A549 (cell line): ENCODE results near the gene CHD6. TPM values are rescaled to one million over a fixed set of nuclear protein-coding genes. Genes with fewer than 3 reads are reported as not detected.

Experiments
- ATAC-seq, 2 experiments: fragments of 200-7000 bp in 1 of 2; fragments of >200 bp in 1 of 2; cut with Nextera tagmentation in 1 of 2; cut with Tn5 transposase in 1 of 2; 3 replicates each; pipeline versions ENCODE4 v1.8.0 to v1.9.1; 2018 to 2020; ENCODE audit warnings: mild to moderate bottlenecking in 1 of 2, moderate library complexity in 1 of 2
- CTCF ChIA-PET: fragments of 300-600 bp; sonication (Branson Sonifier 250); formaldehyde crosslinking; extraction: SDS; loops from one replicate; lab custom pipeline; 2021; ENCODE audit warnings: antibody characterized with exemption, inconsistent platforms; lab: Yijun Ruan, JAX
- POLR2A ChIA-PET: fragments of 350-600 bp; formaldehyde crosslinking; extraction: SDS; loops from one replicate; lab custom pipeline; 2021; ENCODE audit warnings: antibody characterized with exemption, inconsistent platforms; lab: Yijun Ruan, JAX
- DNase-seq, 2 experiments: peaks; one replicate each; pipeline versions ENCODE4 v3.0.0 to v3.0.0-alpha.2; 2011 to 2016; ENCODE audit warnings: low read depth in 1 of 2, low spot score in 1 of 2
- FAIRE-seq: peaks from 2 replicates; lab custom pipeline; 2011; peaks lifted over from hg19 to GRCh38; lab: Jason Lieb, UNC
- H3K27ac ChIP-seq, 2 experiments: fragments of >200 bp; sonication (Bioruptor Twin); formaldehyde crosslinking; 3 replicates each; pipeline ENCODE4 v1.5.1; 2016 to 2017
- H3K4me1 ChIP-seq: fragments of >200 bp; sonication (Bioruptor Twin); formaldehyde crosslinking; 3 replicates; pipeline ENCODE4 v1.6.1; 2016
- H3K4me2 ChIP-seq: fragments of >200 bp; sonication (Bioruptor Twin); formaldehyde crosslinking; 3 replicates; pipeline ENCODE4 v1.6.1; 2016
- H3K4me3 ChIP-seq: fragments of >200 bp; sonication (Bioruptor Twin); formaldehyde crosslinking; 3 replicates; pipeline ENCODE4 v1.5.1; 2016
- H3K9me3 ChIP-seq: fragments of >200 bp; sonication (Bioruptor Twin); formaldehyde crosslinking; 3 replicates; pipeline ENCODE4 v1.6.1; 2016
- BHLHE40 ChIP-seq: IDR thresholded peaks from 2 replicates; pipeline ENCODE4 v1.6.1; 2012; ENCODE audit warnings: low read depth, low read length, inconsistent platforms
- CBX2 ChIP-seq: fragments of 200-600 bp; sonication (generic); IDR thresholded peaks from 2 replicates; pipeline ENCODE4 v1.6.1; 2016; ENCODE audit warnings: low read depth, mild to moderate bottlenecking, borderline replicate concordance
- CEBPB ChIP-seq, 2 experiments: fragments of >200 bp in 1 of 2; sonication (Bioruptor Twin) in 1 of 2; formaldehyde crosslinking in 1 of 2; IDR thresholded peaks; 2 replicates each; pipeline ENCODE4 v1.6.1; 2012 to 2016
- CHD4 ChIP-seq: fragments of 200-600 bp; sonication (generic); IDR thresholded peaks from 2 replicates; pipeline ENCODE4 v1.6.1; 2016; ENCODE audit warnings: antibody characterized with exemption, mild to moderate bottlenecking, borderline replicate concordance
- EHMT2 ChIP-seq: fragments of 200-600 bp; sonication (generic); IDR thresholded peaks from 2 replicates; pipeline ENCODE4 v1.6.1; 2016; ENCODE audit warnings: antibody characterized with exemption, low read depth, mild to moderate bottlenecking, moderate library complexity
- FOSB ChIP-seq: fragments of 250-450 bp; sonication (Bioruptor Pico); IDR thresholded peaks from 2 replicates; pipeline ENCODE4 v1.5.0; 2020; ENCODE audit warnings: mild to moderate bottlenecking, moderate library complexity
- FOSL2 ChIP-seq, 2 experiments: fragments of 450-650 bp in 1 of 2; fragments of >200 bp in 1 of 2; sonication (Bioruptor Twin) in 1 of 2; formaldehyde crosslinking; IDR thresholded peaks; 2 replicates each; pipeline versions ENCODE4 v1.5.0 to v1.6.1; 2016 to 2020; ENCODE audit warnings: mild to moderate bottlenecking in 1 of 2, moderate library complexity in 1 of 2
- HDAC2 ChIP-seq: fragments of 200-600 bp; sonication (generic); IDR thresholded peaks from 2 replicates; pipeline ENCODE4 v1.6.1; 2016
- JUNB ChIP-seq: fragments of >200 bp; sonication (Bioruptor Twin); formaldehyde crosslinking; IDR thresholded peaks from 2 replicates; pipeline ENCODE4 v1.6.1; 2016
- KDM5A ChIP-seq: fragments of 200-600 bp; sonication (generic); IDR thresholded peaks from 2 replicates; pipeline ENCODE4 v1.6.1; 2016; ENCODE audit warnings: antibody characterized with exemption, mild to moderate bottlenecking
- MAFK ChIP-seq: fragments of 450-650 bp; IDR thresholded peaks from 2 replicates; pipeline ENCODE4 v1.6.1; 2014; ENCODE audit not compliant: partially characterized antibody
- MAZ ChIP-seq: fragments of 150-350 bp; IDR thresholded peaks from 2 replicates; pipeline ENCODE4 v1.6.1; 2014; ENCODE audit warnings: antibody characterized with exemption, low read depth, low read length, borderline replicate concordance
- NR3C1 ChIP-seq: fragments of >200 bp; sonication (Bioruptor Twin); formaldehyde crosslinking; IDR thresholded peaks from 3 replicates; pipeline ENCODE4 v1.6.1; 2017
- POLR2AphosphoS2 ChIP-seq: conservative IDR thresholded peaks from 2 replicates; pipeline ENCODE4 v1.6.1; 2012; ENCODE audit warnings: low read length, improper control_type of control experiment, inconsistent platforms
- RAD21 ChIP-seq, 2 experiments: fragments of >200 bp in 1 of 2; sonication (Bioruptor Twin) in 1 of 2; formaldehyde crosslinking in 1 of 2; IDR thresholded peaks in 1 of 2; conservative IDR thresholded peaks in 1 of 2; 2 replicates in 1 of 2; 3 replicates in 1 of 2; pipeline ENCODE4 v1.6.1; 2012 to 2018; ENCODE audit warnings: inconsistent platforms in 1 of 2
- RARB ChIP-seq: fragments of 250-450 bp; sonication (Bioruptor Pico); IDR thresholded peaks from 2 replicates; pipeline ENCODE4 v1.8.0; 2021; ENCODE audit warnings: mild to moderate bottlenecking, moderate library complexity
- SREBF2 ChIP-seq: fragments of 450-650 bp; IDR thresholded peaks from 2 replicates; pipeline ENCODE4 v1.6.1; 2014; ENCODE audit warnings: mild to moderate bottlenecking, moderate library complexity
- ZC3H11A ChIP-seq: fragments of 450-650 bp; IDR thresholded peaks from 2 replicates; pipeline ENCODE4 v1.6.1; 2014; ENCODE audit warnings: antibody characterized with exemption, mild to moderate bottlenecking
- ZNF302 ChIP-seq: fragments of 250-450 bp; sonication (Bioruptor Pico); IDR thresholded peaks from 2 replicates; pipeline ENCODE4 v1.9.0; 2021; ENCODE audit warnings: inconsistent platforms, mild to moderate bottlenecking, moderate library complexity
- ZSCAN20 ChIP-seq: fragments of 250-450 bp; sonication (Bioruptor Pico); IDR thresholded peaks from 2 replicates; pipeline ENCODE4 v1.8.0; 2022; ENCODE audit warnings: mild to moderate bottlenecking, moderate library complexity
- WGBS: methylation state at CpG from one replicate; pipeline ENCODE4 v1.1.6; 2017; ENCODE audit errors: missing lambda C conversion rate; 5-methylcytosine and 5-hydroxymethylcytosine counted together
- polyA plus RNA-seq, 4 experiments: library from polyadenylated mRNA; depleted of rRNA in 3 of 4; stranded (reverse); fragments of >200 nt; fragmentation: RNase III in 1 of 4; extraction: RNeasy Plus Mini Kit Qiagen cat#74134 plus additional on column Dnase treatment in 1 of 4; gene quantifications; 2 replicates in 3 of 4; 3 replicates in 1 of 4; pipeline ENCODE4 v1.2.3, GENCODE V29; 2011 to 2017
- TF ChIP-seq, protein P1 (sequence below): fragments of >200 bp; sonication (Bioruptor Twin); formaldehyde crosslinking; IDR thresholded peaks from 3 replicates; pipeline ENCODE4 v1.6.1; 2016
- TF ChIP-seq, protein P2 (sequence below): fragments of 150-350 bp; IDR thresholded peaks from 2 replicates; pipeline ENCODE4 v1.6.1; 2014; ENCODE audit warnings: low read depth, mild to moderate bottlenecking, low read length
- TF ChIP-seq, protein P3 (sequence below): IDR thresholded peaks from 2 replicates; pipeline ENCODE4 v1.6.1; 2012

CHD6 gene
- polyA plus RNA-seq, 2 of the 4 experiments (the other 2 are of a cell fraction) = 8.2 to 22.6 TPM

DNA sequence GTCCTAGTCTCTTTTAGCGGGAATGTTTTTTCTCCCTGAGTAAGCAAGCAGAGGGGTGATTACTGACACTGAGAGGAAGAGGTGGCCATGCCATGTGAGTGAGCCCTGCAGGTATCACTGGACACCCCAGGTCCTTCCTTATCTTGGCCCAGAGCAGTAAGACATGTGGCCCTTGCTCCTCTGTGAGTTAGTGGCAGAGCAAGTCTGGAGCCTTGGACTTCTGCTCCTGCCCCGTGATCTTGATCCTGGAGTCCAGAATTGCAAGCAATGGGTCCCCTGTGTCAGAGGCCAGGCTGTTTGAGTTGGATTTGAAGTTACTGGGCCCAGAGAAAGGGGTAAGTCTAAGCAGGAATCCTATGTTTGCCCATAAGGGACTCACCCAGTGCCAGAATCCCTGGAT is 159.4 kb downstream of the CHD6 start:
- Histone ChIP-seq H3K4me3 (no peak overlapping the region), H3K27ac (no peak overlapping the region), H3K4me1 (no peaks in the 10 kb centered on the region), H3K4me2 (no peak overlapping the region), H3K9me3 (no peaks in the 10 kb centered on the region)
- FAIRE-seq = no peak
- no peak; a peak in 1 of 6 replicates for ATAC-seq
- DNase-seq = no peak
- CTCF ChIA-PET = no interaction called here
- TF ChIP-seq HDAC2 = no peak
- TF ChIP-seq, protein P1, sequence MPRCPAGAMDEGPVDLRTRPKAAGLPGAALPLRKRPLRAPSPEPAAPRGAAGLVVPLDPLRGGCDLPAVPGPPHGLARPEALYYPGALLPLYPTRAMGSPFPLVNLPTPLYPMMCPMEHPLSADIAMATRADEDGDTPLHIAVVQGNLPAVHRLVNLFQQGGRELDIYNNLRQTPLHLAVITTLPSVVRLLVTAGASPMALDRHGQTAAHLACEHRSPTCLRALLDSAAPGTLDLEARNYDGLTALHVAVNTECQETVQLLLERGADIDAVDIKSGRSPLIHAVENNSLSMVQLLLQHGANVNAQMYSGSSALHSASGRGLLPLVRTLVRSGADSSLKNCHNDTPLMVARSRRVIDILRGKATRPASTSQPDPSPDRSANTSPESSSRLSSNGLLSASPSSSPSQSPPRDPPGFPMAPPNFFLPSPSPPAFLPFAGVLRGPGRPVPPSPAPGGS = no peak
- no peak for TF ChIP-seq BHLHE40
- TF ChIP-seq KDM5A = no peak
- no peak for TF ChIP-seq RARB
- POLR2A ChIA-PET = no interaction called here
- 100% methylated on average over 2 of the region's 2 CpGs for WGBS

DNA sequence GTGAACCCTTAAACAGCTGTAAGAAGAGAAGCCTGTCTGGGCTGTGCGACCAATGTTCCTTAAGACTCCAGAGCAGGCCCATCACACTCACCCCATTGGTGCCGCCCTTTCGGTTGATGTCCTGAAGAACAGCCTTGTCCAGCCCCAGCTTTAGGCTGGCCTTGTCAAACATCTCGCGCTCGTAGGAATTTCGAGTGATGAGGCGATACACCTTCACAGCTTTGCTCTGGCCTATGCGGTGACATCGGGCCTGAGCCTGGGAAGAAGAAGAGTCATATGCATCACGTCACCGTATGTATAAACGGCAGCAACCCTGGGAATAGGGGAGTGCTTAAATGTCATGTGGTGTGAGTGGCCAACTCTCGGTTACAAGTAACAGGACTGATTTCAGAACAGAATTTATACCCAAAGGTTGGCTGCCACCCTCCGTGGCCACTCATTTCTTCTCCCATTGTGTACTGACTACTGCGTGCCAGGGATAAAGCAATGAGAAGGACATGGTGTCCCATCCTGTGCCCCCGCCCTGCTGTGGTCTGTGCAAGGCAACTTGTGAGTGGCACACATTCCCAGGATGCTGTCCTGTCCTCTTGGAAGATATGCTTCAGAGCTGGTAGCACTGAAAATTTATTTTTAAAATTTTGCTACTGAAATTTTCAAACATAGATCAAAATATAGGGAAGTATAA is 160.9 kb downstream of the CHD6 start:
- FAIRE-seq = no peak

DNA sequence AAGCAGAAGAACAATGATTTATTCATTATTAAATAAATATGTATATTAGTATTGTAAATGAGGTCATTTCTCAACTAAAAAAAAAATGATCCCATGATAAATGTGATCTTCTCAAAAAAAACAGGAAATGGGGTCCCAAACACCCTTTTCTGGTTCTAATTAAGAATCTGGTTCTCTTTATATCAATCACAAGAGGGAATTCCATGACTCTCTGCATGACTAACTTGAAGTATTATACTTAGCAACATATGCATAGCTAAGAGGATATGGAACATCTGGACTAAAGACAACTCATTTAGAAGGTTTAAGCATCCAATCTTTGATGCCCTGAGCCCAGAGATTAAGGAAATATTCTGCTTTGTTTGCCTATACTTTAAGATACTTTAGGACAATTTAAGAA is 161.8 kb downstream of the CHD6 start:
- FAIRE-seq (no peak), DNase-seq (no peak), ATAC-seq (no peak)
- ChIA-PET CTCF (interaction anchor here (1.4 kb wide), 1 partner anchor 8 kb away, joined by 3 read pairs; no protein-coding TSS in a partner anchor), POLR2A (interaction anchor here (0.9 kb wide), 1 partner anchor 162 kb away, joined by 3 read pairs; the partner anchor contains the start of gene CHD6)
- no peaks in the 10 kb centered on the region for H3K9me3 ChIP-seq
- H3K4me1 ChIP-seq = no peaks in the 10 kb centered on the region
- H3K4me2 ChIP-seq = no peak overlapping the region
- H3K27ac ChIP-seq = no peak overlapping the region
- TF ChIP-seq CEBPB (IDR thresholded peaks at IDR 0.05) (no peak), NR3C1 (no peak), CBX2 (no peak)
- TF ChIP-seq, protein P2, sequence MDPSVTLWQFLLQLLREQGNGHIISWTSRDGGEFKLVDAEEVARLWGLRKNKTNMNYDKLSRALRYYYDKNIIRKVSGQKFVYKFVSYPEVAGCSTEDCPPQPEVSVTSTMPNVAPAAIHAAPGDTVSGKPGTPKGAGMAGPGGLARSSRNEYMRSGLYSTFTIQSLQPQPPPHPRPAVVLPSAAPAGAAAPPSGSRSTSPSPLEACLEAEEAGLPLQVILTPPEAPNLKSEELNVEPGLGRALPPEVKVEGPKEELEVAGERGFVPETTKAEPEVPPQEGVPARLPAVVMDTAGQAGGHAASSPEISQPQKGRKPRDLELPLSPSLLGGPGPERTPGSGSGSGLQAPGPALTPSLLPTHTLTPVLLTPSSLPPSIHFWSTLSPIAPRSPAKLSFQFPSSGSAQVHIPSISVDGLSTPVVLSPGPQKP = no peak
- H3K4me3 ChIP-seq = no peak overlapping the region

More for the DNA sequence above, 160.9 kb downstream of the CHD6 start:
- Histone ChIP-seq H3K4me1 (no peaks in the 10 kb centered on the region), H3K4me2 (no peak overlapping the region), H3K4me3 (no peak overlapping the region), H3K27ac (no peak overlapping the region), H3K9me3 (no peaks in the 10 kb centered on the region)
- ChIA-PET POLR2A (no interaction called here), CTCF (interaction anchor here (1.4 kb wide), 1 partner anchor 7 kb away, joined by 3 read pairs; no protein-coding TSS in a partner anchor)
- WGBS = 94% methylated on average over 17 of the region's 17 CpGs
- no peak for ATAC-seq
- DNase-seq = no peak
- no peak for TF ChIP-seq MAFK
- TF ChIP-seq FOSL2 (IDR thresholded peaks at IDR 0.05) = no peak
- TF ChIP-seq FOSL2 (CRISPR knock-in tag; IDR thresholded peaks at IDR 0.05) = no peak
- no peak for TF ChIP-seq ZNF302 (CRISPR knock-in tag)
- TF ChIP-seq RAD21 (conservative IDR thresholded peaks at IDR 0.05 in 1 of 2, IDR thresholded peaks at IDR 0.05 in 1 of 2) = no peak
- TF ChIP-seq FOSB (CRISPR knock-in tag) = no peak
- TF ChIP-seq CHD4 = no peak
- no peak for TF ChIP-seq POLR2AphosphoS2
- no peak for TF ChIP-seq CEBPB (IDR thresholded peaks at IDR 0.05)
- no peak for TF ChIP-seq SREBF2
- TF ChIP-seq ZC3H11A = no peak
- TF ChIP-seq, protein P1 = no peak
- no peak for TF ChIP-seq ZSCAN20 (CRISPR knock-in tag)
- TF ChIP-seq, protein P3, sequence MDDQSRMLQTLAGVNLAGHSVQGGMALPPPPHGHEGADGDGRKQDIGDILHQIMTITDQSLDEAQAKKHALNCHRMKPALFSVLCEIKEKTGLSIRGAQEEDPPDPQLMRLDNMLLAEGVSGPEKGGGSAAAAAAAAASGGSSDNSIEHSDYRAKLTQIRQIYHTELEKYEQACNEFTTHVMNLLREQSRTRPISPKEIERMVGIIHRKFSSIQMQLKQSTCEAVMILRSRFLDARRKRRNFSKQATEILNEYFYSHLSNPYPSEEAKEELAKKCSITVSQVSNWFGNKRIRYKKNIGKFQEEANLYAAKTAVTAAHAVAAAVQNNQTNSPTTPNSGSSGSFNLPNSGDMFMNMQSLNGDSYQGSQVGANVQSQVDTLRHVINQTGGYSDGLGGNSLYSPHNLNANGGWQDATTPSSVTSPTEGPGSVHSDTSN = no peak
- TF ChIP-seq EHMT2 = no peak
- TF ChIP-seq MAZ = no peak
- no peak for TF ChIP-seq JUNB
